Nephron (organoid): ENCODE measurements around the gene AR.

Source experiments
- H3K27ac Mint-ChIP-seq, 3 experiments: 2 replicates each; pipeline ENCODE4 v1.8.0; 2020; ENCODE audit warnings: mixed read lengths in 3 of 3, mild to moderate bottlenecking in 2 of 3, moderate library complexity in 1 of 3
- H3K27me3 Mint-ChIP-seq: 2 replicates; pipeline ENCODE4 v1.8.0; 2021; ENCODE audit warnings: low read depth, mild to moderate bottlenecking, moderate library complexity, mixed read lengths
- H3K36me3 Mint-ChIP-seq: 2 replicates; pipeline ENCODE4 v1.8.0; 2020; ENCODE audit warnings: low read depth, mixed read lengths
- H3K4me1 Mint-ChIP-seq: 2 replicates; pipeline ENCODE4 v1.8.0; 2020; ENCODE audit warnings: mixed read lengths
- H3K4me3 Mint-ChIP-seq, 3 experiments: 2 replicates each; pipeline ENCODE4 v1.8.0; 2020; ENCODE audit warnings: mild to moderate bottlenecking in 3 of 3, mixed read lengths in 3 of 3, moderate library complexity in 2 of 3
- H3K9me3 Mint-ChIP-seq: 2 replicates; pipeline ENCODE4 v1.8.0; 2020; ENCODE audit warnings: mixed read lengths
- CTCF ChIP-seq, 3 experiments: fragments of 200-600 bp; sonication (generic); IDR thresholded peaks; one replicate each; pipeline ENCODE4 v1.5.0; 2021; ENCODE audit warnings: antibody characterized with exemption in 3 of 3; ENCODE audit not compliant: unreplicated experiment in 3 of 3

AR gene

GRCh38 chrX:67759018-67759417, 215.2 kb downstream of the AR start:
- Mint-ChIP-seq H3K4me1 (no peaks in the 10 kb centered on the region), H3K27ac (no peak overlapping the region), H3K4me3 (no peak overlapping the region), H3K27me3 (no peaks in the 10 kb centered on the region), H3K36me3 (no peaks in the 10 kb centered on the region), H3K9me3 (peaks cover 4% of the 10 kb centered on the region)
- no peak for TF ChIP-seq CTCF (IDR thresholded peaks at IDR 0.05; ENCODE audit: unreplicated experiment in 3 of 3)

DNA sequence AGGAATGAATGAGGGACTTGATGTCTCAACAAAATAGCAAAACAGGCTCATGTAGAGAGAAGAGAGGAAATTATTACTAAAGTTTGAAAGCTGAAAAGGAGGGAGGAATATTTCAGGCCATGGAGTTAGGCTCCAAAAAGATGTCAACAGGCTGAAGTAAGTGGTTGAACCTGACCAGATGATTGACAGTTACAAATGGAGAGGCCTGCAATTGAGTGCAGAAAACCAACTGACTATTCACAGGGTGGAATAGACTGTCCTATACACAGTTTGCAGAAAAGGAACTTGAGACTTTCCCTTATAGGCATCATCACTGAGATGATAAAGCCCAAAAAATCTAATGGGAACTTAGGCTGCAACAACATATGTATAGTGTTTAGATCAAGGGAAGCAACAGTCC, 233.3 kb downstream of the AR start:
- TF ChIP-seq CTCF (IDR thresholded peaks at IDR 0.05; ENCODE audit: unreplicated experiment in 3 of 3), result no peak
- peaks cover 22% of the 10 kb centered on the region for H3K9me3 Mint-ChIP-seq
- H3K27me3 Mint-ChIP-seq, result no peaks in the 10 kb centered on the region
- H3K4me3 Mint-ChIP-seq, result no peak overlapping the region
- H3K27ac Mint-ChIP-seq, result peak overlapping the region in 1 of 3 experiments; percentile 43
- H3K36me3 Mint-ChIP-seq, result no peaks in the 10 kb centered on the region
- peaks cover 15% of the 10 kb centered on the region for H3K4me1 Mint-ChIP-seq

DNA sequence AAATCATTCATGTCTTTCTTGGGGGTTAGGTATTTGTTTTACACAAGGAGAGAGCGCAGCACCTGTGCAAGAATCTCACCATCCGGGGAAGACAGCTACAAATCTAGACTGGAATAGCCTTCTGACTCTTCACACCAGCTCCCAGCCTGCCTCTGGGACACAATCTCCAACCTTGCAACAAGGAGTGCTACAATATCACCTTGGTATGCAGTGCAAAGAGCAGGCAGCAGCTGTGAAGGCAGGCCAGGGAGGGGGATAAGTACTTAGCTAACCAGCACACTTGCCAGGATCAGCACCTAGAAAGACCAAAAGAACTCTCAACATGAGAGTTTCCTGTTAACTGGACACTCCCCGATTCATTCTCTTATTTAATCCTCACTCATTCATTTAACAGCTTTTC, 235.3 kb downstream of the AR start:
- Mint-ChIP-seq H3K4me1 (peaks cover 15% of the 10 kb centered on the region), H3K27ac (peak overlapping the region in 1 of 3 experiments; percentile 24), H3K4me3 (no peak overlapping the region), H3K36me3 (no peaks in the 10 kb centered on the region), H3K9me3 (peaks cover 7% of the 10 kb centered on the region), H3K27me3 (no peaks in the 10 kb centered on the region)
- TF ChIP-seq CTCF (IDR thresholded peaks at IDR 0.05; ENCODE audit: unreplicated experiment in 3 of 3), result no peak
